ENCODE measurements around the gene IRS2.

Gene IRS2

DNA sequence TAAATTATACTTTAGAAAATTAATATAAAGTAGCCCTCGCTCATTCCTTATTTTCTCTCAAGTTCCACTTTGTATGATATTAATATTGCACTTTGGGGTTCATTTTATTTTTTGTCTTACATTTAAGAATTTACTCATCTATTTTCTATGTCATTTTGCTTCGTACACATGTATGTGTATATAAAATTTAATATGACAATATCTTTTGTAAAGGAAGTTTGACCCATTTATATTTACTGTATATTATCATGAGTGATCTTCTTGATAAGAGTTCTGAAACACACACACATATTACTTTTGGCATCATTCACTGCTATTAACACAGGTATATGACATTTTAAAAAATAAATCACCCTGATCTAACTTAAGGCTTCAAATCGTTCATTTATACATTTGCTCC is 83.1 kb downstream of the IRS2 start:
- no peak for DNase-seq (ENCODE audit: low read depth)
